HepG2 (cell line): ENCODE results near the gene PIP5K1C. TPM values are rescaled to one million over a fixed set of nuclear protein-coding genes. Genes with fewer than 3 reads are reported as not detected.

Experiments used
- ATAC-seq: fragments of 200-7000 bp; cut with Tn5 transposase; 3 replicates; pipeline ENCODE4 v1.9.1; 2020; ENCODE audit warnings: mild to moderate bottlenecking, moderate library complexity
- BruUV-seq: library from RNA; stranded (reverse); fragments of 400-500 nt; replicated peaks from 2 replicates; lab custom pipeline; 2021; lab: Mats Ljungman, UMichigan
- CTCF ChIA-PET: fragments of 300-600 bp; formaldehyde crosslinking; extraction: SDS; loops from one replicate; lab custom pipeline; 2021; ENCODE audit warnings: low total read pairs, inconsistent platforms, low intra/inter-chr PET ratio; lab: Yijun Ruan, JAX
- POLR2A ChIA-PET: fragments of 350-600 bp; sonication (Branson Sonifier 250); formaldehyde crosslinking; loops from one replicate; lab custom pipeline; 2020; ENCODE audit warnings: antibody characterized with exemption, inconsistent platforms; lab: Yijun Ruan, JAX
- DNase-seq: peaks from one replicate; pipeline ENCODE4 v3.0.0-alpha.2; 2015; ENCODE audit warnings: low spot score
- FAIRE-seq: peaks from 3 replicates; lab custom pipeline; 2011; peaks lifted over from hg19 to GRCh38; lab: Jason Lieb, UNC
- H2AFZ ChIP-seq: one replicate; pipeline ENCODE4 v1.6.1; 2011; ENCODE audit warnings: low read length, inconsistent platforms
- H3K27ac ChIP-seq: fragments of 300-600 bp; 3 replicates; pipeline ENCODE4 v1.8.0; 2011; ENCODE audit warnings: mixed run types, mild to moderate bottlenecking, mixed read lengths, low read length, inconsistent platforms; ENCODE audit not compliant: insufficient read depth; ENCODE audit errors: extremely low read length
- H3K27me3 ChIP-seq, 2 experiments: fragments of 200-600 bp in 1 of 2; 2 replicates in 1 of 2; 3 replicates in 1 of 2; pipeline versions ENCODE4 v1.6.0 to v1.8.0; 2011; ENCODE audit warnings: low read length in 2 of 2, mild to moderate bottlenecking in 2 of 2, moderate library complexity in 2 of 2, inconsistent platforms in 1 of 2; ENCODE audit not compliant: insufficient read depth in 2 of 2, control insufficient read depth in 1 of 2
- H3K36me3 ChIP-seq, 2 experiments: fragments of 200-600 bp in 1 of 2; replicated peaks in 1 of 2; 2 replicates in 1 of 2; 3 replicates in 1 of 2; pipeline versions ENCODE4 v1.5.1 to v1.8.0; 2011; ENCODE audit warnings: low read length in 2 of 2, inconsistent platforms in 1 of 2; ENCODE audit not compliant: insufficient read depth in 2 of 2, control insufficient read depth in 1 of 2
- H3K4me1 ChIP-seq: 2 replicates; pipeline ENCODE4 v1.5.1; 2012; ENCODE audit warnings: low read length, inconsistent platforms; ENCODE audit not compliant: insufficient read depth
- H3K4me2 ChIP-seq: 2 replicates; pipeline ENCODE4 v1.6.0; 2011; ENCODE audit warnings: low read depth, low read length, inconsistent platforms
- H3K4me3 ChIP-seq, 3 experiments: fragments of 200-600 bp in 1 of 3; sonication (generic), shearing (Covaris generic) in 1 of 3; replicated peaks in 1 of 3; 2 replicates each; pipeline ENCODE4 v1.5.1; 2011 to 2016; ENCODE audit warnings: low read length in 3 of 3, inconsistent platforms in 2 of 3, low read depth in 2 of 3, mild to moderate bottlenecking in 2 of 3, control low read depth in 1 of 3, mixed read lengths in 1 of 3; ENCODE audit not compliant: insufficient read depth in 1 of 3
- H3K79me2 ChIP-seq: one replicate; pipeline ENCODE4 v1.6.1; 2011; ENCODE audit warnings: low read length, inconsistent platforms; ENCODE audit not compliant: insufficient read depth
- H3K9ac ChIP-seq: 2 replicates; pipeline ENCODE4 v1.6.0; 2011; ENCODE audit warnings: mild to moderate bottlenecking, low read depth, low read length, inconsistent platforms; ENCODE audit not compliant: insufficient read depth
- H3K9me3 ChIP-seq: 2 replicates; pipeline ENCODE4 v1.5.1; 2012; ENCODE audit warnings: mild to moderate bottlenecking, low read length
- H4K20me1 ChIP-seq: 2 replicates; pipeline ENCODE4 v1.6.0; 2011; ENCODE audit warnings: inconsistent platforms, mild to moderate bottlenecking, low read length, moderate library complexity; ENCODE audit not compliant: insufficient read depth
- CBFB ChIP-seq: sonication (generic); formaldehyde crosslinking; IDR thresholded peaks from 2 replicates; pipeline ENCODE4 v1.4.0; 2020; ENCODE audit warnings: missing genetic modification reagents
- GLMP ChIP-seq: sonication (generic); formaldehyde crosslinking; IDR thresholded peaks from 2 replicates; pipeline ENCODE4 v1.9.0; 2021; ENCODE audit warnings: missing genetic modification reagents, mild to moderate bottlenecking, borderline replicate concordance
- NCOA5 ChIP-seq: sonication (generic); formaldehyde crosslinking; IDR thresholded peaks from 2 replicates; pipeline ENCODE4 v1.4.0; 2020; ENCODE audit warnings: missing genetic modification reagents
- RBM39 ChIP-seq: fragments of 200-400 bp; formaldehyde crosslinking; IDR thresholded peaks from one replicate; pipeline ENCODE4 v1.6.1; 2018; ENCODE audit warnings: antibody characterized with exemption, mild to moderate bottlenecking, low read depth, low read length; ENCODE audit not compliant: poor library complexity, severe bottlenecking
- RFX1 ChIP-seq: fragments of 450-650 bp; IDR thresholded peaks from 2 replicates; pipeline ENCODE4 v1.6.1; 2017
- ZBTB34 ChIP-seq: sonication (generic); formaldehyde crosslinking; IDR thresholded peaks from 2 replicates; pipeline ENCODE4 v1.8.0; 2022; ENCODE audit warnings: mild to moderate bottlenecking, missing genetic modification reagents
- ZNF18 ChIP-seq: sonication (generic); formaldehyde crosslinking; IDR thresholded peaks from 2 replicates; pipeline ENCODE4 v1.8.0; 2022; ENCODE audit warnings: mild to moderate bottlenecking, missing genetic modification reagents; ENCODE audit not compliant: insufficient replicate concordance
- ZNF30 ChIP-seq: sonication (generic); formaldehyde crosslinking; IDR thresholded peaks from 2 replicates; pipeline ENCODE4 v1.5.0; 2020; ENCODE audit warnings: mild to moderate bottlenecking, missing genetic modification reagents
- ZNF329 ChIP-seq: sonication (generic); formaldehyde crosslinking; IDR thresholded peaks from 2 replicates; pipeline ENCODE4 v1.9.0; 2021; ENCODE audit warnings: low read depth, mild to moderate bottlenecking, missing genetic modification reagents
- ZNF333 ChIP-seq: sonication (generic); formaldehyde crosslinking; IDR thresholded peaks from 2 replicates; pipeline ENCODE4 v1.4.0; 2020; ENCODE audit warnings: mild to moderate bottlenecking, missing genetic modification reagents, borderline replicate concordance
- ZNF34 ChIP-seq: sonication (generic); formaldehyde crosslinking; IDR thresholded peaks from 2 replicates; pipeline ENCODE4 v1.4.0; 2020; ENCODE audit warnings: mild to moderate bottlenecking, missing genetic modification reagents, borderline replicate concordance
- ZNF510 ChIP-seq: sonication (generic); formaldehyde crosslinking; IDR thresholded peaks from 2 replicates; pipeline ENCODE4 v1.4.0; 2020; ENCODE audit warnings: low read depth, mild to moderate bottlenecking, missing genetic modification reagents
- ZNF629 ChIP-seq: sonication (generic); formaldehyde crosslinking; conservative IDR thresholded peaks from 2 replicates; pipeline ENCODE4 v1.5.0; 2020; ENCODE audit warnings: missing genetic modification reagents
- ZNF768 ChIP-seq: sonication (generic); formaldehyde crosslinking; IDR thresholded peaks from 2 replicates; pipeline ENCODE4 v1.4.0; 2020; ENCODE audit warnings: missing genetic modification reagents
- ZNF784 ChIP-seq: sonication (generic); formaldehyde crosslinking; IDR thresholded peaks from 2 replicates; pipeline ENCODE4 v1.5.1; 2020; ENCODE audit warnings: missing genetic modification reagents, mild to moderate bottlenecking, borderline replicate concordance
- WGBS: methylation state at CpG from one replicate; pipeline ENCODE4 v1.1.6; 2017; ENCODE audit warnings: low lambda C conversion rate; 5-methylcytosine and 5-hydroxymethylcytosine counted together
- in situ Hi-C: cut with HindIII; loops from 2 replicates; pipeline ENCODE4 v1.10.0; 2017; ENCODE audit warnings: low pct_unique_long_range_greater_than_20kb; ENCODE audit not compliant: extremely low pct_ligation_motif_present
- intact Hi-C: fragments of 100-400 bp; cut with micrococcal nuclease; formaldehyde crosslinking; loops from one replicate; pipeline ENCODE4 v1.10.0; 2022; ENCODE audit not compliant: unreplicated experiment
- polyA plus RNA-seq, 8 experiments: library from polyadenylated mRNA; depleted of rRNA in 3 of 8; stranded (reverse) in 7 of 8; unstranded in 1 of 8; fragments of >200 nt; fragmentation: Illumina TruSeq in 4 of 8; extraction: Trizol in 4 of 8; gene quantifications; 2 replicates each; pipeline versions ENCODE4 v1.2.1 to v1.2.3, GENCODE V29; 2011 to 2016; ENCODE audit warnings: low read depth in 4 of 8, missing spikeins in 1 of 8, mixed read lengths in 1 of 8; ENCODE audit not compliant: insufficient read depth in 1 of 8
- total RNA-seq, 5 experiments: library from RNA; depleted of rRNA; stranded (reverse); fragments of >200 nt; fragmentation: Illumina TruSeq; extraction: Trizol; gene quantifications; 2 replicates each; pipeline ENCODE4 v1.2.3, GENCODE V29; 2016; ENCODE audit warnings: low read depth in 1 of 5
- TF ChIP-seq, protein P1 (sequence below): fragments of 450-650 bp; IDR thresholded peaks from 2 replicates; pipeline ENCODE4 v1.6.1; 2017

PIP5K1C gene
- total and polyA plus RNA-seq, 2 of the 13 experiments (the other 11 are each of a cell fraction or from before 2014, with no cell fraction given), result 3.6 to 4.3 TPM

DNA sequence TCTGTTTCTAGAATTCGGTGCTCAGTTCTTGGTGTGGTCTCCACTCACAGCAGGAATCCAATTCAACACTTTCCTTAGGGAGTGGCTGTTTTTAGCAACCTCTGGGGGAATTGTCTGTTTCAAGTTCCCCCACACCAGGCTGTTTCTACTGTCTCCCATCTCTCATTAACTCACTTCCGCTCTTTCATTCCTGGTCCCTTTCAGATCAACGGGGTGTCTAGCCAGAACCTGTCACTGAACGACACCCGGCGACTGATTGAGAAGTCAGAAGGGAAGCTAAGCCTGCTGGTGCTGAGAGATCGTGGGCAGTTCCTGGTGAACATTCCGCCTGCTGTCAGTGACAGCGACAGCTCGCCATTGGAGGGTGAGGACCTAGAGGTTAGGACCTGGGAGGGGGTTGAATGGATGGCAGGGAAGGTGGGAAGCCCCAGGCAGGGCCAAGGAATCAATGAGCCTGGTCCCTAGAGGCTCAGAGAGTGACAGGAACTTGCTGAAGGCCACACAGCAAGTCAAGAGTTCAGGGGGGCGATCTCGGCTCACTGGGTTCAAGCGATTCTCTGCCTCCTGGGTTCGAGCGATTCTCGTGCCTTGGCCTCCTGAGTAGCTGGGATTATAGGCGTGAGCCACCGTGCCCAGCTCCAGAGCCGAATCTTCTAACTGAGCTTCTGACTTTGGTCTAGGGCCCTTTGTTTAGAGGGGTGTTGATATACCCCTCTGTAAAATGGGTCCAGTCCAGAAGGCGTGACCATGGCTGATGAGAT lies 33.5 kb upstream of the PIP5K1C start:
- no peak overlapping the region for H3K27ac ChIP-seq
- 0 out of 5 replicates have a peak, but pooled peaks cover 0 to 3% of the 10 kb centered on the region in 2 experiments for H3K36me3 ChIP-seq
- BruUV-seq, result no TSS peak
- DNase-seq, result no peak
- no peak overlapping the region for H2AFZ ChIP-seq
- 94% methylated on average over 11 of the region's 20 CpGs for WGBS
- H4K20me1 ChIP-seq, result no peaks in the 10 kb centered on the region
- FAIRE-seq, result no peak
- no peaks in the 10 kb centered on the region for H3K4me1 ChIP-seq
- H3K79me2 ChIP-seq, result no peaks in the 10 kb centered on the region
- in situ Hi-C loops (no loop called here), intact Hi-C loops (no loop called here)
- H3K9ac ChIP-seq, result no peak overlapping the region
- no peaks in the 10 kb centered on the region for H3K27me3 ChIP-seq
- H3K9me3 ChIP-seq, result no peaks in the 10 kb centered on the region
- ATAC-seq, result no peak
- no peak overlapping the region for H3K4me3 ChIP-seq
- H3K4me2 ChIP-seq, result no peak overlapping the region
- CTCF ChIA-PET, result no interaction called here
- POLR2A ChIA-PET, result no interaction called here
- TF ChIP-seq ZNF329 (CRISPR knock-in tag) (no peak), GLMP (no peak), ZNF30 (CRISPR knock-in tag) (no peak), ZBTB34 (no peak), ZNF629 (CRISPR knock-in tag) (peak; percentile 33), RFX1 (no peak), NCOA5 (CRISPR knock-in tag) (no peak), ZNF510 (CRISPR knock-in tag) (no peak), CBFB (no peak), ZNF333 (CRISPR knock-in tag) (no peak), RBM39 (no peak), ZNF34 (CRISPR knock-in tag) (no peak), ZNF784 (no peak), ZNF768 (CRISPR knock-in tag) (peak; percentile 81), ZNF18 (no peak)
- TF ChIP-seq, protein P1, sequence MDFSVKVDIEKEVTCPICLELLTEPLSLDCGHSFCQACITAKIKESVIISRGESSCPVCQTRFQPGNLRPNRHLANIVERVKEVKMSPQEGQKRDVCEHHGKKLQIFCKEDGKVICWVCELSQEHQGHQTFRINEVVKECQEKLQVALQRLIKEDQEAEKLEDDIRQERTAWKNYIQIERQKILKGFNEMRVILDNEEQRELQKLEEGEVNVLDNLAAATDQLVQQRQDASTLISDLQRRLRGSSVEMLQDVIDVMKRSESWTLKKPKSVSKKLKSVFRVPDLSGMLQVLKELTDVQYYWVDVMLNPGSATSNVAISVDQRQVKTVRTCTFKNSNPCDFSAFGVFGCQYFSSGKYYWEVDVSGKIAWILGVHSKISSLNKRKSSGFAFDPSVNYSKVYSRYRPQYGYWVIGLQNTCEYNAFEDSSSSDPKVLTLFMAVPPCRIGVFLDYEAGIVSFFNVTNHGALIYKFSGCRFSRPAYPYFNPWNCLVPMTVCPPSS, result no peak
